Breast epithelium (tissue), 3 donors: ENCODE measurements around the gene FOXI1.

Source experiments
- CTCF ChIP-seq, 3 donors: fragments of 450-650 bp; IDR thresholded peaks; one replicate each; pipeline ENCODE4 v1.5.1; 2016 to 2017; ENCODE audit warnings: antibody characterized with exemption in 3 of 3, mild to moderate bottlenecking in 3 of 3, moderate library complexity in 3 of 3
- POLR2AphosphoS5 ChIP-seq, 3 donors: sonication (generic); formaldehyde crosslinking; IDR thresholded peaks; one replicate each; pipeline ENCODE4 v1.6.1; 2017; ENCODE audit warnings: antibody characterized with exemption in 3 of 3

- TF ChIP-seq POLR2AphosphoS5 (IDR thresholded peaks at IDR 0.05) (no peak), CTCF (IDR thresholded peaks at IDR 0.05) (no peak)
Measured at GRCh38 chr5:170145462-170145861, 39.8 kb downstream of the FOXI1 start.
